ENCODE results near the gene PRG3.

The PRG3 gene

GRCh38 chr11:57391539-57391938, 10.6 kb upstream of the PRG3 start:
- no peak for FAIRE-seq
- no peak for DNase-seq (ENCODE audit: insufficient read length, low spot score)

GRCh38 chr11:57391111-57391510, 10.2 kb upstream of the PRG3 start:
- DNase-seq (ENCODE audit: insufficient read length, low spot score) (no peak), FAIRE-seq (no peak)

GRCh38 chr11:57390535-57390934, 9.6 kb upstream of the PRG3 start, which contains the start of gene PRG2:
TSS of gene PRG2 (minus strand) at chr11:57390650. CDS start at chr11:57389944, 706 bp downstream.
- FAIRE-seq (no peak), DNase-seq (ENCODE audit: insufficient read length, low spot score) (no peak)

GRCh38 chr11:57387289-57388030, 6.5 kb upstream of the PRG3 start:
- FAIRE-seq (no peak), DNase-seq (ENCODE audit: insufficient read length, low spot score) (no peak)

GRCh38 chr11:57386178-57386940, 5.4 kb upstream of the PRG3 start:
- DNase-seq (ENCODE audit: insufficient read length, low spot score) (no peak), FAIRE-seq (no peak)

- DNase-seq (ENCODE audit: insufficient read length, low spot score) (no peak), FAIRE-seq (no peak)
Observed at GRCh38 chr11:57379732-57380131, 1.2 kb downstream of the PRG3 start.

GRCh38 chr11:57378186-57378585, 2.8 kb downstream of the PRG3 start:
- no peak for FAIRE-seq

GRCh38 chr11:57377107-57377506, 3.8 kb downstream of the PRG3 start:
- no peak for FAIRE-seq
- no peak for DNase-seq (ENCODE audit: insufficient read length, low spot score)

More at GRCh38 chr11:57378186-57378585, 2.8 kb downstream of the PRG3 start:
- DNase-seq (ENCODE audit: insufficient read length, low spot score): no peak

- no peak for FAIRE-seq
- no peak for DNase-seq (ENCODE audit: insufficient read length, low spot score)
Observed at GRCh38 chr11:57376095-57377090, 4.6 kb downstream of the PRG3 start.

GRCh38 chr11:57375490-57375889, 5.5 kb downstream of the PRG3 start:
- DNase-seq (ENCODE audit: insufficient read length, low spot score) (no peak), FAIRE-seq (no peak)

- DNase-seq (ENCODE audit: insufficient read length, low spot score): no peak
- FAIRE-seq: no peak
Observed at GRCh38 chr11:57374966-57375365, 6.0 kb downstream of the PRG3 start.

- DNase-seq (ENCODE audit: insufficient read length, low spot score) (no peak), FAIRE-seq (no peak)
Observed at GRCh38 chr11:57373146-57373545, 7.8 kb downstream of the PRG3 start.

- FAIRE-seq (no peak), DNase-seq (ENCODE audit: insufficient read length, low spot score) (no peak)
Observed at GRCh38 chr11:57370941-57371340, 10.0 kb downstream of the PRG3 start.

- FAIRE-seq (no peak), DNase-seq (ENCODE audit: insufficient read length, low spot score) (no peak)
Observed at GRCh38 chr11:57370251-57370650, 10.7 kb downstream of the PRG3 start.

- DNase-seq (ENCODE audit: insufficient read length, low spot score) (no peak), FAIRE-seq (no peak)
Observed at GRCh38 chr11:57368845-57369232, 12.1 kb downstream of the PRG3 start.

- DNase-seq (ENCODE audit: insufficient read length, low spot score): no peak
- no peak for FAIRE-seq
Observed at GRCh38 chr11:57368106-57368844, 12.7 kb downstream of the PRG3 start.

- FAIRE-seq: no peak
- no peak for DNase-seq (ENCODE audit: insufficient read length, low spot score)
Observed at GRCh38 chr11:57364851-57365660, 15.9 kb downstream of the PRG3 start.

GRCh38 chr11:57363131-57364080, 17.5 kb downstream of the PRG3 start:
- no peak for DNase-seq (ENCODE audit: insufficient read length, low spot score)
- FAIRE-seq: no peak
